Measurements from ENCODE around the gene DMBX1.

The DMBX1 gene

GRCh38 chr1:46489638-46490405, at the start of gene DMBX1:
Gene DMBX1 (plus strand): TSS chr1:46489836. CDS start chr1:46507011, 17,175 bp downstream.
- no peak for DNase-seq (ENCODE audit: low spot score)

GRCh38 chr1:46440478-46440877, 49.2 kb upstream of the DMBX1 start:
- no peak for DNase-seq (ENCODE audit: low spot score)

DNA sequence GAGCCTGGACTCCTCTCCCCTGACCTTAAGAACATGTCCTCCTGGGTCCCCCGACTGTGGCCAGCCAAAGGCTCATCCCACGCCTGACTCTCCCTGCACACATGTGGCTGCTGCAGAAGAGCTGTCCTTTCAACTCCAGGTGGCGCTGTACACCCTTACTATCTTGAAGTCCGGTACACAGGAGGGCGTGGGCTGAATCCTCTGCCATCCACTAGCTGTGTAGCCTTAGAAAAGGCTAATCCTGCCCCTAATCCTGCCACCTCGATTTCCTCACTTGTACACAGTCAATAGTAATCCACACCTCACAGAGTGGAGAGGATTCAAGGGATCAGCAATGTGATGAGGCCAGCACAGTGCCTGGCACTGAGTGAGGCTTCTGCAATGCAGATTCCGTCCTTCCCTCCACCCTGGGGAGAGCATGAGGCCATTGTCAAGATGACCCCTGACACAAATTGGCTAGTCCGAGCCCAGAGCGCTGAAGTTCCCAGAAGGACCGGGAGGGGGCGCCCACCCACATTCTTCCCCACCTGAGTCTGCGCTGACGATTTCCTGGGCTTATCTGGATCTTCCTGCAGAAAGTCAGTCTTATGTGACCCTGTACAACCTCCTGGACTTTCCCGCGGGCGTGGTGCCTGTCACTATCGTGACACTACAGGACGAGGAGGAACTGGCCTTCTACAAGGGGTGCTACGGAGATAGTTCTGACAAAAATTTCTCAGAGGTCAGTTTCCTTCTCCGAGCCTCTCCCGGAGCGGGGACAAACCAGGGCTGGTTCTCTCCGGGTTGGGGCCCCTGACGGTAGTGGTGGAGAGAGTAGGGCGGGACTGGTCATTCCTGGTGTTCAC, 47.1 kb upstream of the DMBX1 start:
- DNase-seq (ENCODE audit: low spot score): peak; percentile 58

- DNase-seq (ENCODE audit: low spot score): no peak
Measured at GRCh38 chr1:46444466-46444865, 45.2 kb upstream of the DMBX1 start.

GRCh38 chr1:46445773-46446256, 43.8 kb upstream of the DMBX1 start:
- no peak for DNase-seq (ENCODE audit: low spot score)

DNA sequence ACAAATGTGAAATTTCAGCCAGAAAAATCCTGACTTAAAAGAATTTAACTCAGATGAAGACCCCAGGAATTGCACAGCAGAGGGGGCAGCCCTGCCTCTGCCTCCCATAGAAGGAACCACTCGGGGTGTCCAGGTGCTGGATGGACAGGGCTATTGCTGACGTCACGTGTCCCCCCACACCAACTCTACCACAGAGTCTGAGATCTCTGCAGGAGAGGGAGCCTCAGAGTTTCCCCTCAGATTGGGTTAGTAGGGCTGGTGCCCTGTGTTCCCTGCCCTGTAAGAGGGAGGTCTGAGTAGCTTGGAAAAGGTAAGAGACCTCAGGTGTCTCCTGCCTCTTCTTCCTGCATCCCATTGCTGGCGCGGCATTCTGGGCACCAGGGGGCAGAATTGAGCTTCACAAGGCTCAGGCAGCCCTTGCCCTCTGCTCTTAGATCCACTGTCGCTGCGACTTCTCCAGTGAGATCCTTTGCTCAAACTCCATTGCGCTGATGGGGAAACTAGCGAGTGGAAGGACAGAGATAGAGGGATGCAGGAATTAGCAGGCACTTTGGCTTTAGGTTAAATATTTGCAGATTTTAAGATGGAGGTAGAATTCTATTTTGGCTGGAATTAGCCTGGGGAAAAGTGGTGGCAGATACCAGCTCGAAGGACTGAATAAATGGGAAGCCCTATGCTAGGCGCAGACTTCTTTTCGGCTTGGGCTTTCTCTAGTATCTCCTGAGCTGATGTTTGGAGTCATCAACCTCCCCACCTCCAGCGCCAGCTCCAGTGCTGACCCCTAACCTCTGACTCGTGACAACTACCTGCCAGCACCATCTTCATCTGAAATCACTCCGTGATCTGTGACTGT, 42.8 kb upstream of the DMBX1 start:
- DNase-seq (ENCODE audit: low spot score): peak; percentile 86

- no peak for DNase-seq (ENCODE audit: low spot score)
Measured at GRCh38 chr1:46447499-46448108, 42.0 kb upstream of the DMBX1 start.

- DNase-seq (ENCODE audit: low spot score): no peak
Measured at GRCh38 chr1:46448109-46448911, 41.3 kb upstream of the DMBX1 start.

DNA sequence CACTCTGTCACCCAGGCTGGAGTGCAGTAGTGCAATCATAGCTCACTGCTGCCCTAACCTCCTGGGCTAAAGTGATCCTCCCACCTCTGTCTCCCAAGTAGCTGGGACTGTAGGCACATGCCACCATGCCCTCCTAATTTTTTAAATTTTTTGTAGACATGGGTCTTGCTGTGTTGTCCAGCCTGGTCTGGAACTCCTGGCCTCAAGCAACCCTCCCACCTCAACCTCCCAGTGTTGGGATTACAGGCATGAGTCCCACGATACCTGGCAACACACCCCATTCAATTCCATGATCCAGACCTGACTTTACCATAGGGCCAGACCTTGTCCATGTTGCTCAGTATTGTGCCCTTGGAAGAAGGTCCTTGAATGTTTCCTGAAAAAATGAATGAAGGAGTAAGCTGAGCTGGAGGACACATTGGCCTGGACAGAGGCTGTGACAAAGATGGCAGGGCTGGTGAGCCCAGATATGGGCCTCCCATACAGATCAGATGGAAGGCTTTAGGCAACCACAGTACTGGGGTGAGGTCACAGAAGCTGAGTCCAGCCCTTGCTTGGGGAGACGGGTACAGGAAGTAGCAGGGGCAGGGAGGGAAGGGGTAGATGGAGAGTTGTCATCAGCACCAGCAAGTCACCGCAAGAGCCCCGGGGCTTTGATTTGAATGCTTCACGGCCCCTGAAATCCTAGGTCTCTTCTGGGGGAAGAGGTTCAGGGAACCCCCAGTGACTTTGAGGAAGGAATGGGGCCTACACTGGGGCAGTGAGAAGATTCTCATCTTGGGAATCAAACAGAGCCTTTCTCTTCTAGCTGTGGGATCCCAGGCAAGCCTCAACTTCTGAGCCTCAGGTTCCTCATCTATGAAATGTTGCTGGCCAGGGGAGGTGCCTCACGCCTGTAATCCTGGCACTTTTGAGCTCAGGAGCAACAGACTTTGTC, 40.1 kb upstream of the DMBX1 start:
- no peak for DNase-seq (ENCODE audit: low spot score)

DNA sequence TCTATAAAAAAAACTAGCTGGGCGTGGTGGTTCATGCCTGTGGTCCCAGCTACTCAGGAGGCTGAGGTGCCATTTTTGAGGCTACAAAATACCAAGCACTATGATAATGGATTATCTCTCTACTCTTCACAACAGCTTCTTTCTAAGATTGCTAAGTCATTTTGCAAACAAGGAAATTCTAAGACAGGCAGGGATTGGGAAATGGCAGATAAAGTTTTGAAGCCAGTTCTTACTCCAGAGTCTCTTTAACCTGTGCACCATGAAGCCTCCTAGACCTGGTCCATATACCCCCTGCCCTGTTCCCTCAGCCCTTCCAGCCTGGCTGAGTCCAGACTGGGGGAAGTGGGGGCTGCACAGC, 39.5 kb upstream of the DMBX1 start:
- DNase-seq (ENCODE audit: low spot score): no peak

- no peak for DNase-seq (ENCODE audit: low spot score)
Measured at GRCh38 chr1:46451948-46452930, 37.4 kb upstream of the DMBX1 start.

GRCh38 chr1:46452931-46453325, 36.7 kb upstream of the DMBX1 start:
- no peak for DNase-seq (ENCODE audit: low spot score)

DNA sequence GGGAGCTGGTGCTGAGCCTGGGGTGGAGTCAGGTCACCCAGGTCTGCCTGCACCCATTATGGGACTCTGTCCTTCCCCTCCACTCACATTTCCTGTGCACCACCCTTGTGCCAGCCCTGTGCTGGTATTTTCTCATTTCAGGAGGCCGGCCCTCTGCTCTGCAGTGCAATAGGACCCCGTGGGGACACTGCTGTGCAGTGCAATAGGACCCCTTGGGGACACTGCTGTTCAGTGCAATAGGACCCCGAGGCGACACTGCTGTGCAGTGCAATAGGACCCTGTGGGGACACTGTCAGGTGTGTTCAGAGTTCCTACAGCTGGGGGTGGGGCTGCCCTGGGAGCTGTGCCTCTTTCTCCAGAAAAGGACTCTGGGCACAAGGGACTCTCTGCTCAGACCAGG, 36.2 kb upstream of the DMBX1 start:
- no peak for DNase-seq (ENCODE audit: low spot score)

GRCh38 chr1:46455951-46456350, 33.7 kb upstream of the DMBX1 start:
- no peak for DNase-seq (ENCODE audit: low spot score)

DNA sequence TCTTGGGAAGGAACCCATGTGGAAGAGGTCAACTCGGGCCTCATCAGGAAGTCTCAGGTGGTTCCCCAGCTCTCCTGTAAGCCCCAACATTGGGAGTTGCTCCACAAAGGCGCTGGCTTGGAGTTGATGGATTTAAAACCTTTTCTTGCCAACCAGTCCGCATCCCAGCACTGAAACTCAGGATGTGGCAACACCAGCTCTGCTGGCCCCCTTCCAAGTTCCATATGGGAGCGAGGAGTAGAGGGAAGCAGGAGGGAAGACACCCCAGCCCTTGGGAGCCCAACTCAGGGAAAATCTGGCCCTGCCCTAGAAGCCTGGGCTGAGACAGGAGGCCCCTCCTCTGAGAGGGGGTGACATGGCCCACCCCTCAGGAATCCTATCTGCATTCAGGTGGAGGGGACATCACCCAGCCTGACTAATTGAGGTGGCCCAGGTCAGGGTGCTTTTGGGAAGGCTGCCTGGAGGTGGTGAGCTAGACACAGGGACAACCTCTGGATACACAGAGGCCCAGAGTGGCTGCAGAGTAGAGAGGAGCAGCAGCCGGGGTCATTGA, 33.1 kb upstream of the DMBX1 start:
- DNase-seq (ENCODE audit: low spot score): no peak

- no peak for DNase-seq (ENCODE audit: low spot score)
Measured at GRCh38 chr1:46457178-46457577, 32.5 kb upstream of the DMBX1 start.

- no peak for DNase-seq (ENCODE audit: low spot score)
Measured at GRCh38 chr1:46458190-46458589, 31.4 kb upstream of the DMBX1 start.

GRCh38 chr1:46458846-46459245, 30.8 kb upstream of the DMBX1 start:
- no peak for DNase-seq (ENCODE audit: low spot score)
